ENCODE measurements around the gene GALNTL6. TPM values are rescaled to one million over a fixed set of nuclear protein-coding genes. Genes with fewer than 3 reads are reported as not detected.

The GALNTL6 gene
- total RNA-seq, 1 donor from 2014 or later, result 2.1 TPM

GRCh38 chr4:172992648-172993378 is 1179.6 kb downstream of the GALNTL6 start:
- no peaks in the 10 kb centered on the region for H3K27me3 ChIP-seq (ENCODE audit: control insufficient read depth in 3 of 3, insufficient read depth in 3 of 3, low read length in 3 of 3)
- no peaks in the 10 kb centered on the region for H3K36me3 ChIP-seq (ENCODE audit: control insufficient read depth in 3 of 3, insufficient read depth in 3 of 3, low read length in 3 of 3)
- no peak overlapping the region for H3K4me3 ChIP-seq (ENCODE audit: low read length in 3 of 3)
- no peaks in the 10 kb centered on the region for H3K4me1 ChIP-seq (ENCODE audit: control insufficient read depth in 3 of 3, insufficient read depth in 3 of 3, low read length in 3 of 3)
- no peak overlapping the region for H3K9ac ChIP-seq (ENCODE audit: low read depth in 1 of 3, low read length in 3 of 3)
- H3K27ac ChIP-seq (ENCODE audit: low read depth, low read length), result no peak overlapping the region
- H3K9me3 ChIP-seq (ENCODE audit: control insufficient read depth in 3 of 3, low read length in 3 of 3), result no peaks in the 10 kb centered on the region

GRCh38 chr4:172995161-172995560 is 1182.0 kb downstream of the GALNTL6 start:
- Histone ChIP-seq H3K4me3 (ENCODE audit: low read length in 3 of 3) (no peak overlapping the region), H3K27ac (ENCODE audit: low read depth, low read length) (no peak overlapping the region), H3K9me3 (ENCODE audit: control insufficient read depth in 3 of 3, low read length in 3 of 3) (no peaks in the 10 kb centered on the region), H3K27me3 (ENCODE audit: control insufficient read depth in 3 of 3, insufficient read depth in 3 of 3, low read length in 3 of 3) (no peaks in the 10 kb centered on the region), H3K4me1 (ENCODE audit: control insufficient read depth in 3 of 3, insufficient read depth in 3 of 3, low read length in 3 of 3) (peaks cover 3 to 7% (median 4%) of the 10 kb centered on the region in 3 donors), H3K9ac (ENCODE audit: low read depth in 1 of 3, low read length in 3 of 3) (no peak overlapping the region), H3K36me3 (ENCODE audit: control insufficient read depth in 3 of 3, insufficient read depth in 3 of 3, low read length in 3 of 3) (no peaks in the 10 kb centered on the region)

DNA sequence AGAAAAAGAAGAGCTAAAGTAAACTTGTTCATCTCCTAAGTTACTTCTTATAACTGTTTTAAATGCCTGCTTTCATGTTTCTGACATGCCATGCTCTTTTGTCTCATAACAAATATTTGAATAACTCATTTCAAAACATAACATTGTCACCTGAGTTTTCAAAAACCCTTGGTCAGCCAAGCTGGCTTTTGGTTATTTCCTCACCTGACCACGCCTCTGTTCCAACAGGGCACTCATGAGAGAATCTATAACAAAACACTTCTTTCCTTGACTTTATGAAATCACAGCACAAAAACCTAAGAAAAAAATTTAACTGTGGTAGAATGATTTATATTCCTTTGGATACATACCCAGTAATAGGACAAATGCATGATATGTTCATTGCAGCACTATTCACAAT is 1182.5 kb downstream of the GALNTL6 start:
- peaks cover 3 to 7% (median 4%) of the 10 kb centered on the region in 3 donors for H3K4me1 ChIP-seq (ENCODE audit: control insufficient read depth in 3 of 3, insufficient read depth in 3 of 3, low read length in 3 of 3)
- no peaks in the 10 kb centered on the region for H3K36me3 ChIP-seq (ENCODE audit: control insufficient read depth in 3 of 3, insufficient read depth in 3 of 3, low read length in 3 of 3)
- no peak overlapping the region for H3K4me3 ChIP-seq (ENCODE audit: low read length in 3 of 3)
- no peaks in the 10 kb centered on the region for H3K9me3 ChIP-seq (ENCODE audit: control insufficient read depth in 3 of 3, low read length in 3 of 3)
- no peak overlapping the region for H3K27ac ChIP-seq (ENCODE audit: low read depth, low read length)
- no peaks in the 10 kb centered on the region for H3K27me3 ChIP-seq (ENCODE audit: control insufficient read depth in 3 of 3, insufficient read depth in 3 of 3, low read length in 3 of 3)
- H3K9ac ChIP-seq (ENCODE audit: low read depth in 1 of 3, low read length in 3 of 3), result no peak overlapping the region

DNA sequence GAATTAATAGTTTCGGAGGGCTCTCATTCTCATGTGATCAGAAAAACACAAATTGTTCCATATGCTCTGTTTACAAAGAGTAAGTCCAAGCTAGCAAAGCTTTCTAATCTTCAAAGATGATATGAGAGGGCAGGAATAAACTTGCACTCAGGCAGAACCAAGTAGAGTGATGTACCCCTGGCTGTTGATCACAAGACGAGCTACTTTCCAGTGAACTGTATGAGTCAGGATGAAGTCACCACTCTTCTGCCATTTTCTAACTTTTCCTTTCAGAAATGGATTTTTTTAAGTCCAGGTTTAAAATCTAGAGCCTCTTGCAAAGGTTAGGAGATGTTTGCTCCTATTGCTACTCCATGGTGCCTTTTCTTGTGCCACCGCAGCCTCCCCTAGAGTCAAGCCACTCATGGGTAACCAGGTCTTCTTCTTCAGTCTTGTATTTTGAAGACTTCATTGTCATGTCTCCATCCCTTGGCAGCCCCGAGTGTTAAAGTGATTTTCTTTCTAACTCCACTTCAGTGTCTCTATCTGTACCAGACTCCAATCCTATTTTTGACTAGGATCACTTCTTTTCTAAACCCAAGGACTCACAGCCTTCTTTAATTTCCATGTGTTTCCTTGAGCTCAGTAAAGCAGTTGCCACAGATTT is 1183.5 kb downstream of the GALNTL6 start:
- no peaks in the 10 kb centered on the region for H3K27me3 ChIP-seq (ENCODE audit: control insufficient read depth in 3 of 3, insufficient read depth in 3 of 3, low read length in 3 of 3)
- H3K27ac ChIP-seq (ENCODE audit: low read depth, low read length), result no peak overlapping the region

DNA sequence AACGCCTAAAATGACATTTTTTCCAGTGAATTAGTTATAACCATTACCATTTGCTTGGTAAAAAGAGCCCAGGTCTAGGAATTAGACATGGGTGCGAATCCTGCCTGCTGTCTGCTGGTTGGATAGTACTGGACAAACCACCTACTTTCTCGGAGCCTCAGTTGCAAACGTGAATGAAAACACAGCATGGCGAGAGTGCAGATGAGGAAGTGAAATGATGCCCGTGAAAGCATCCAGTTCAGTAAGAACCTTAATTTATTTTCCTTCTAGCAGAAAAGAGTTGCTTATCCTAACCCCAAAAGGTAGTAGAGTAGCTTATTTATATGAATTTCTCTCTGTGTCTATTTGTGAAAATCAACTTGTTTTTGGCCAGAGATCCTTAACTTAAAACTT is 1184.0 kb downstream of the GALNTL6 start:
- H3K36me3 ChIP-seq (ENCODE audit: control insufficient read depth in 3 of 3, insufficient read depth in 3 of 3, low read length in 3 of 3), result no peaks in the 10 kb centered on the region
- H3K27ac ChIP-seq (ENCODE audit: low read depth, low read length), result no peak overlapping the region
- H3K4me3 ChIP-seq (ENCODE audit: low read length in 3 of 3), result no peak overlapping the region
- peaks cover 3 to 7% (median 4%) of the 10 kb centered on the region in 3 donors for H3K4me1 ChIP-seq (ENCODE audit: control insufficient read depth in 3 of 3, insufficient read depth in 3 of 3, low read length in 3 of 3)
- H3K9ac ChIP-seq (ENCODE audit: low read depth in 1 of 3, low read length in 3 of 3), result no peak overlapping the region
- H3K9me3 ChIP-seq (ENCODE audit: control insufficient read depth in 3 of 3, low read length in 3 of 3), result no peaks in the 10 kb centered on the region
- no peaks in the 10 kb centered on the region for H3K27me3 ChIP-seq (ENCODE audit: control insufficient read depth in 3 of 3, insufficient read depth in 3 of 3, low read length in 3 of 3)

More for the DNA sequence above, 1183.5 kb downstream of the GALNTL6 start:
- H3K36me3 ChIP-seq (ENCODE audit: control insufficient read depth in 3 of 3, insufficient read depth in 3 of 3, low read length in 3 of 3), result no peaks in the 10 kb centered on the region
- H3K4me1 ChIP-seq (ENCODE audit: control insufficient read depth in 3 of 3, insufficient read depth in 3 of 3, low read length in 3 of 3), result peaks cover 3 to 7% (median 4%) of the 10 kb centered on the region in 3 donors
- H3K9ac ChIP-seq (ENCODE audit: low read depth in 1 of 3, low read length in 3 of 3), result no peak overlapping the region
- H3K9me3 ChIP-seq (ENCODE audit: control insufficient read depth in 3 of 3, low read length in 3 of 3), result no peaks in the 10 kb centered on the region
- H3K4me3 ChIP-seq (ENCODE audit: low read length in 3 of 3), result no peak overlapping the region

- no peaks in the 10 kb centered on the region for H3K9me3 ChIP-seq (ENCODE audit: control insufficient read depth in 3 of 3, low read length in 3 of 3)
- no peaks in the 10 kb centered on the region for H3K36me3 ChIP-seq (ENCODE audit: control insufficient read depth in 3 of 3, insufficient read depth in 3 of 3, low read length in 3 of 3)
- H3K27ac ChIP-seq (ENCODE audit: low read depth, low read length), result no peak overlapping the region
- no peaks in the 10 kb centered on the region for H3K27me3 ChIP-seq (ENCODE audit: control insufficient read depth in 3 of 3, insufficient read depth in 3 of 3, low read length in 3 of 3)
- no peak overlapping the region for H3K4me3 ChIP-seq (ENCODE audit: low read length in 3 of 3)
- H3K4me1 ChIP-seq (ENCODE audit: control insufficient read depth in 3 of 3, insufficient read depth in 3 of 3, low read length in 3 of 3), result peaks cover 3 to 7% (median 4%) of the 10 kb centered on the region in 3 donors
- H3K9ac ChIP-seq (ENCODE audit: low read depth in 1 of 3, low read length in 3 of 3), result no peak overlapping the region
Measured at GRCh38 chr4:172997856-172998255, 1184.7 kb downstream of the GALNTL6 start.

GRCh38 chr4:172998527-172999469 is 1185.6 kb downstream of the GALNTL6 start:
- Histone ChIP-seq H3K9me3 (ENCODE audit: control insufficient read depth in 3 of 3, low read length in 3 of 3) (no peaks in the 10 kb centered on the region), H3K4me1 (ENCODE audit: control insufficient read depth in 3 of 3, insufficient read depth in 3 of 3, low read length in 3 of 3) (peaks cover 3 to 7% (median 4%) of the 10 kb centered on the region in 3 donors), H3K9ac (ENCODE audit: low read depth in 1 of 3, low read length in 3 of 3) (no peak overlapping the region), H3K4me3 (ENCODE audit: low read length in 3 of 3) (no peak overlapping the region), H3K27ac (ENCODE audit: low read depth, low read length) (no peak overlapping the region), H3K27me3 (ENCODE audit: control insufficient read depth in 3 of 3, insufficient read depth in 3 of 3, low read length in 3 of 3) (no peaks in the 10 kb centered on the region), H3K36me3 (ENCODE audit: control insufficient read depth in 3 of 3, insufficient read depth in 3 of 3, low read length in 3 of 3) (no peaks in the 10 kb centered on the region)

- Histone ChIP-seq H3K4me3 (ENCODE audit: low read length in 3 of 3) (no peak overlapping the region), H3K36me3 (ENCODE audit: control insufficient read depth in 3 of 3, insufficient read depth in 3 of 3, low read length in 3 of 3) (no peaks in the 10 kb centered on the region), H3K9me3 (ENCODE audit: control insufficient read depth in 3 of 3, low read length in 3 of 3) (no peaks in the 10 kb centered on the region), H3K27ac (ENCODE audit: low read depth, low read length) (no peak overlapping the region), H3K9ac (ENCODE audit: low read depth in 1 of 3, low read length in 3 of 3) (no peak overlapping the region), H3K27me3 (ENCODE audit: control insufficient read depth in 3 of 3, insufficient read depth in 3 of 3, low read length in 3 of 3) (no peaks in the 10 kb centered on the region), H3K4me1 (ENCODE audit: control insufficient read depth in 3 of 3, insufficient read depth in 3 of 3, low read length in 3 of 3) (peaks cover 3 to 7% (median 4%) of the 10 kb centered on the region in 3 donors)
Measured at GRCh38 chr4:173001571-173001970, 1188.4 kb downstream of the GALNTL6 start.

GRCh38 chr4:173002830-173003561 is 1189.8 kb downstream of the GALNTL6 start:
- no peaks in the 10 kb centered on the region for H3K36me3 ChIP-seq (ENCODE audit: control insufficient read depth in 3 of 3, insufficient read depth in 3 of 3, low read length in 3 of 3)
- peaks cover 3 to 6% (median 4%) of the 10 kb centered on the region in 3 donors for H3K4me1 ChIP-seq (ENCODE audit: control insufficient read depth in 3 of 3, insufficient read depth in 3 of 3, low read length in 3 of 3)
- no peak overlapping the region for H3K27ac ChIP-seq (ENCODE audit: low read depth, low read length)
- no peaks in the 10 kb centered on the region for H3K27me3 ChIP-seq (ENCODE audit: control insufficient read depth in 3 of 3, insufficient read depth in 3 of 3, low read length in 3 of 3)
- no peaks in the 10 kb centered on the region for H3K9me3 ChIP-seq (ENCODE audit: control insufficient read depth in 3 of 3, low read length in 3 of 3)
- no peak overlapping the region for H3K4me3 ChIP-seq (ENCODE audit: low read length in 3 of 3)
- H3K9ac ChIP-seq (ENCODE audit: low read depth in 1 of 3, low read length in 3 of 3), result no peak overlapping the region

Measured in skeletal muscle tissue (tissue), 4 donors.